Umbilical cord (tissue), 2 donors: Measurements from ENCODE around the gene PIP5KL1. TPM values are rescaled to one million over a fixed set of nuclear protein-coding genes. Genes with fewer than 3 reads are reported as not detected.

Experiments
- DNase-seq: peaks from one replicate; pipeline ENCODE4 v3.0.0-alpha.2; 2015; ENCODE audit warnings: low spot score
- total RNA-seq: library from RNA; depleted of rRNA; stranded (reverse); fragments of >200 nt; gene quantifications from one replicate; pipeline ENCODE4 v1.2.3, GENCODE V29; 2014; ENCODE audit warnings: low replicate concordance; ENCODE audit not compliant: insufficient read depth

PIP5KL1 gene
- total RNA-seq, 1 donor from 2014 or later = 1.4 TPM

GRCh38 chr9:127873886-127874285 is 56.7 kb downstream of the PIP5KL1 start:
- DNase-seq = peak; percentile 82

- no peak for DNase-seq
These were observed 57.3 kb downstream of the PIP5KL1 start for GRCh38 chr9:127873223-127873691.

GRCh38 chr9:127872369-127873222 is 58.0 kb downstream of the PIP5KL1 start:
- no peak for DNase-seq

GRCh38 chr9:127871531-127871930 is 59.0 kb downstream of the PIP5KL1 start:
- DNase-seq = no peak

GRCh38 chr9:127870887-127871286 is 59.7 kb downstream of the PIP5KL1 start:
- no peak for DNase-seq

Other genes starting within 250 kb of the PIP5KL1 start
- 2.9 TPM for gene CFAP157, start 223.8 kb downstream of the PIP5KL1 start, total RNA-seq
- 8.4 TPM for gene PTRH1, start 215.1 kb downstream of the PIP5KL1 start, total RNA-seq
- 0.24 TPM for gene TTC16, start 214.7 kb downstream of the PIP5KL1 start, total RNA-seq
- 4.6 TPM for gene TOR2A, start 195.5 kb downstream of the PIP5KL1 start, total RNA-seq
- gene SH2D3C, start 152.1 kb downstream of the PIP5KL1 start, total RNA-seq = 4.6 TPM
- 22.4 TPM for gene CDK9, start 144.7 kb downstream of the PIP5KL1 start, total RNA-seq
- 52.2 TPM for gene FPGS, start 127.9 kb downstream of the PIP5KL1 start, total RNA-seq
- 5.1 TPM for gene ENG, start 76.1 kb downstream of the PIP5KL1 start, total RNA-seq
- 18.3 TPM for gene AK1, start 53.1 kb downstream of the PIP5KL1 start, total RNA-seq
- gene ST6GALNAC6, start 31.2 kb downstream of the PIP5KL1 start, total RNA-seq = 30.8 TPM
- gene ST6GALNAC4, start 13.7 kb downstream of the PIP5KL1 start, total RNA-seq = 16.9 TPM
- 1.4 TPM for gene DPM2, start 7.1 kb upstream of the PIP5KL1 start, total RNA-seq
- gene EEIG1, start 50.2 kb upstream of the PIP5KL1 start, total RNA-seq = 15.2 TPM
- gene NAIF1, start 136.5 kb upstream of the PIP5KL1 start, total RNA-seq = 7.5 TPM
- gene SLC25A25, start 137.5 kb upstream of the PIP5KL1 start, total RNA-seq = 33.5 TPM
- gene PTGES2, start 197.0 kb upstream of the PIP5KL1 start, total RNA-seq = 26.0 TPM
- gene LCN2, start 218.7 kb upstream of the PIP5KL1 start, total RNA-seq = not detected
- 16.9 TPM for gene BBLN, start 229.5 kb upstream of the PIP5KL1 start, total RNA-seq